HG02973 (cell line): ENCODE measurements around the gene FMO5.
"Not testable (repeated sequence)": the region's sequence is repeated elsewhere in the genome, so short reads cannot be mapped to it uniquely, and the experiment has no call there.

Source experiments
- ATAC-seq: cut with Tn5 transposase; IDR thresholded peaks from one replicate; pipeline ENCODE4 v1.9.1; 2021; ENCODE audit warnings: moderate library complexity; ENCODE audit not compliant: unreplicated experiment

FMO5 gene

DNA sequence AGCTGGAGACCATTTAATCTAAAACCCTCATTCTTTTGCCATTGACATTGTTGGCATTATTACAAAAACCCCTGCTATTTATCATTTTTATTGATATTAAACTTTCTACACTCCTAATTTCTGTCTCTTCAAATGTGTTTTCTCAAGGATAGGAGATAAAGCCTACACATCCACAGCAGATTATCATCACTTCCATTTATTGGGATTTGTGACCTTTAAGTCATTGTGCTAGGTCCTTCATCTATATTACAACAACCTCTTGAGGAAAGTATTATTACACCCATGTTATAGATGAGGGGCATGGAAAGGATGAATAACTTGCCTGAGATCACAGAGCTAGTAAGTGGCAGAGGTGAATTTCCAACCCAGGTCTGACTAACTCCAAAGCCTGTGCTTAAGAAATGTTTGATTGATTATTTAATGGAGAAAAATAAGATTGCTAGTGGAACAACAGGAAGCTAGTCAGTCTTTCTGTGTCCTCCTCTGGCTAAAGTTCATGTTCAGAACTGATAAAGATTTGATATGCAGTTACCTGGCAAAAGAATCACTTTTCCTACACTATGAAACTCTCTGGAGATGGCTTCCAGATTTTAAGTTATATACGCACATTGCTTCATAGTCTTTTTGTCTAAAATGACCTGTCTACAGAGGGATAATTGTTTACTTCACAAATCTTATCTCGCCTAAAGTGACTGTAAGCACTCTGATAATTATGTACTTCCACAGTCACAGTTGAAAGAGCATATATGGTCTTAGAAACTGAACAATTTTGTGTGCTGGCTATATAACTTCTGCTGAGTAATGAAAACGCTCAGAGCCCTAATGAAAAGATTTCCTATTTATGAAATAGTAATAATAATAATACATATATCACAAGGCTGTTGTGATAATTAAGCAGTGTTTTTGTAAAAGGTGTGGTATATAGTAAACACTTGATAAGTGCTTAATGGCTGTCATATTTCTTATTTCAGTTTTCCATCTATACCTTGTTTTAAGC is 15.0 kb downstream of the FMO5 start:
- ATAC-seq = no peak

DNA sequence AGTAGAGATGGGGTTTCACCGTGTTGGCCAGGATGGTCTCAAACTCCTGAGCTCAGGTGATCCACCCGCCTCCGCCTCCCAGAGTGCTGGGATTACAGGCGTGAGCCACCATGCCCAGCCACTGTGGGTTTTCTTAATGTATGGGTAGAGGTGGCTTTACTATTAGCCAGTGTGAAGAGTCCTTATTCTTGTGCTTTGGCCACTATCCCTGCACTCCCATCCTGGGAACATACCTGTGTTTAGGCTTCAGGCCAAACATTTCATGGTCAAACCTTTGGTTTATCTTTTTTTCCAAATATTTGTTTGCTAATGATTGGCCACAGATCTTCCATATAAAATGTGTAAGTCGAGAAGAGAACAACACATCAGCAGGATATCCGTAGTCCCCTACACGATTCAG is 16.5 kb downstream of the FMO5 start:
- ATAC-seq = no peak

DNA sequence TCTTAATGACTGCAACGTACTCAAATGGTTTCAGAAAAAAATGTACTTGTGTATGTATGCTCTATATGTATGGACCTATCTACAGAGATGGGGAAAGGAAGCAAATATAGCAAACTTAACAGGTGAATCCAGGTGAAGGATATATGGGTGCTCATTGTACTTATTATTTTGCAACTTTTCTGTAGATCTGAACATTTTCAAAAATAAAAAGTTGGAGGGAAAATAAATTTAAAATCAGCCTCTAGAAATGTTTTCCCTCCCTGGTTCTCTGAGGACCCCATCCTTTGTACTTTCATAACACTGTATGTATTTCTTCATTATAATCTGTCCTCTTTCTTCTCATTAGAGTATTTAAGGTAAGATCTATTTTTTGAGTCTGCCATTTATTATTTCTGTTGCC is 17.9 kb downstream of the FMO5 start:
- ATAC-seq = no peak

DNA sequence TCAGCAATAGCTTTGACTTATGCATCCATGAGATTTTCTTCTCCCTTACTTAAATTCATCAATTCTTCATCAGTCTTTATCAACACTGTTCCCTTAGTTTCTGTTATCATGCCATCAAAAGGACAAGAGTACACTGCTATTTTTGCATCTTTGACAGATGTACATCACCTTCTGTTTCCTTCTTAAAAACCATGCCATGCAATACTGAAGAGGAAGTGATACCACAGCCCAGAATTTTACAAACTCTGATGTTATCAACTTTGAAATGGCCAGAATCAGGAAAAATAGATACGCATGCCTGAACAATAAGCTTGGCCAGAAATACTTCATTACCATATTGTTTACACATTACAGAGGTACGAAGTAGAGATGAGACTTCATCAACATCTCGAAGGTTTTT is 21.1 kb downstream of the FMO5 start:
- no peak for ATAC-seq

DNA sequence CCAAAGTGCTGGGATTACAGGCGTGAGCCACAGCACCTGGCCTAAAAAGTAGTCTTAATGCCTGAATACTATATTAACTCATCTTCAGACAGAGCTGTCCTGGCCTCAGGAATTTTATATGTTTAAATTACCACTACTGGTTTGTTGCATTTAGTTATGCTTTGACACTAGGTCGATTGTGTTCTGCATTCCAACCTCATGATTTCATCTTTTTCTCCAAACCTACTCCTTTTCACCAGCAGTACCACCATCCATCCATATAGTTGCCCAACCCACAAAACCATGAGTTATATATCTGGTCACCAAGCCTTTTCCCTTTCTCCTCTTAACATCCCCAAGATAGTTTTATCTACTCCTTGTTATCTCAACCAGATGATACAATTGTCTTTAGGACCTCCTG is 22.6 kb downstream of the FMO5 start:
- no peak for ATAC-seq

DNA sequence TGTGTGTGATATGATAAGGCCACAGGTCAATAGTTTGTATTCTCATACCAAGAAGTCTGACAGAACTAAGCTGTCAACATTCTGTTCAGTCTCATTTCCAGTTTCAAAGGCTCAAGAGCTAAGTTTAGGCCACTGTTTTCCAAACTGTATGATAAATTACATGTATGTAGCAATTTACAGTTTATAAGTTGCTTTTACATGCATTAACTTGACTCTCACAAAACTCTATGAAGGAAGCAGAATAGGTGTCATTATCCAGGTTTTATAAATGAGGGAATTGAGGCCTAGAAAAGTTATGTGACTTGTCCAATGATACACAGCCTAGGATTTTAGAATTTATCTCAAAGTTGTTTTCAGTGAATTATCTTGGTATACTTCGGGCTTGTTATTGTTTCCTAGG is 23.4 kb downstream of the FMO5 start:
- ATAC-seq = no peak

DNA sequence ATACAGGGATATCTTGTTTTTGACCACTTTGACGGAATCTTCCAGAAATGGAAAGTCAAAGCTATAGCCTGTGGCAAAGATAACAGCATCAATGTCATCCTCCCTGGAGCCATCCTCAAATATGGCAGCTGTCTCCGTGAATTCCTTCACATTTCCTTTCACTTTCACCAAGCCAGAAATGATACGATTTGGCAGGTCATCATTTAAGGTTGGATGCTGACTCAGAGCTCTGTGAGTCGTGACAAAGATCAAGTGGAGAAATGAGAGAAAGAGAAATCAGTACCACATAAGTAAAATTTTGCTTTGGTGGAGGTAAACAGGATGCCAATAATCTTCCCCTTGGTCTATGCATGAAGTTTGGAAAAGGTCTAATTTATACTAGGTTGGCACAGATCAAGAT is 23.9 kb downstream of the FMO5 start:
- no peak for ATAC-seq

DNA sequence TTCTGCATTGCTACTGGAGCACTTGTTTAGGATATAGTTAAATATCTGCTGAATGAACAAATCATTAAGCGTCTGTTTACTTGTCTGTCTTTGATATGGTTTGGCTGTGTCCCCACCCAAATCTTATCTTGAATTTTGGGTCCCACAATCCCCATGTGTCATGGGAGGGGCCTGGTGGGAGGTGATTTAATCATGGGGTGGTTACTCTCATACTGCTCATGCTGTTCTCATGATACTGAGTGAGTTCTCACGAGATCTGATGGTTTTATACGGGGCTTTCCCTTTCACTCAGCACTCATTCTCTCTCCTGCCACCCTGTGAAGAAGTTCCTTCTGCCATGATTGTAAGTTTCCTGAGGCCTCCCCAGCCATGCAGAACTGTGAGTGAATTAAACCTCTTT is 27.8 kb downstream of the FMO5 start:
- not testable (repeated sequence) for ATAC-seq

DNA sequence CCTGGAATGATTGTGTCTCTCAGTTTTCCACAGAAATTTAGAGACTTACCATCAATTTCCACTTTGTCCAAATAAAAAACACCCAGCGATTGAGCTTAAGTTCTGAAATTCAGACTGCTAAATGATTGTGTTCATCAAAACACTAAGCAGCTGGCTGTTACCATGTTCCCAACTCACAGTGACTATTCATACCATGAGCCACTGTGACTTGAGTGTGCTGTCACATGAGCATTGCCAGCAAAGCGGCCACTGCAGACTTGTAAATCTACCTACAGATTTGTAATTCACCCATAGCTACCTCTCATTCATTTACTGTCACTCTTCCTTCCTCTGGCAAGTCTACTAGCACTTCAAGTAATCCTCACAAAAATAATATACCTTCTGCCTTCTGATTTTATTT is 35.6 kb downstream of the FMO5 start:
- no peak for ATAC-seq

DNA sequence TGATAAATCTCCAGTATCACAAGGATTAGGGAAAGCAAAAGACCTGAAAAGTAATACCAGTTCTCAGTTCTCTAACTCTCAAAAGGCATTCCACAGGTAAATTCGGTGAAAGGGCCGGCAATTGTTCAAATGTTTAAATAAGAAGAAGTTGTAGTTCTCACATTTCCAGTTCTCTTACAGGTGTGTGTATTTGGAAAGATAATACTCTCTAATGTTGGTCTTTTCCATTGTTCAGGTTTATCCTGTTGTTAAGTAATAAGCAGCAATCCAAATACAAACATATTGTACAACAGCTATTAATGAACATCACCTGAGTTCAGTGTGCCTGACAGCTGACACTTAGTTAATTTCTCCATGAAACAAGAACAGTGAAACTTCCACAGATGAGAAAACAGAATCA is 39.7 kb downstream of the FMO5 start:
- no peak for ATAC-seq

DNA sequence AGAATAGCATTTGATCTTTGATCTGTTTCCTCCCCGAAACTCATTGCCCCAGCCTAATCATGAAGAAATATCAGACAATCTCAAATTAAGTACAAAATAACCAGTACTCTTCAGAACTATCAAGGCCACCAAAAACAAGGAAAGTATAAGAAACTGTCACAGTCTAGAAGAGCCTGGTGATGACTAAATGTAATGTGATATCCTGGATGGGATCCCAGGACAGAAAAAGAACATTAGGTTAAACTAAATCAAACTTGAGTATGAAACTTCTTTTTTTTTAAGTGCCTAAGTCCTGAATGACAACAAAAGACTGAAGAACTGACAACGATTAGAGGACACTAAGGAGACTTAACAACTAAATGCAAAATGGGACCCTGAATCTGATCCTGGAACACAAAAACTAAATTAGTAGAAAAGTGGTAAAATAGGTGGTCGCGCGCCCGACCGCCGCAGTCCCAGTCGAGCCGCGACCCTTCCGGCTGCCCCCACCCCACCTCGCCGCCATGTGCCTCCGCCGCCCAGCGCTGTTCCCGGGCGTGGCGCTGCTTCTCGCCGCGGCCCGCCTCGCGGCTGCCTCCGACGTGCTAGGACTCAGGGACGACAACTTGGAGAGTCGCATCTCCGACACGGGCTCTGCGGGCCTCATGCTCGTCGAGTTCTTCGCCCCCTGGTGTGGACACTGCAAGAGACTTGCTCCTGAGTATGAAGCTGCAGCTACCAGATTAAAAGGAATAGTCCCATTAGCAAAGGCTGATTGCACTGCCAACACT is 47.3 kb downstream of the FMO5 start:
- no peak for ATAC-seq

DNA sequence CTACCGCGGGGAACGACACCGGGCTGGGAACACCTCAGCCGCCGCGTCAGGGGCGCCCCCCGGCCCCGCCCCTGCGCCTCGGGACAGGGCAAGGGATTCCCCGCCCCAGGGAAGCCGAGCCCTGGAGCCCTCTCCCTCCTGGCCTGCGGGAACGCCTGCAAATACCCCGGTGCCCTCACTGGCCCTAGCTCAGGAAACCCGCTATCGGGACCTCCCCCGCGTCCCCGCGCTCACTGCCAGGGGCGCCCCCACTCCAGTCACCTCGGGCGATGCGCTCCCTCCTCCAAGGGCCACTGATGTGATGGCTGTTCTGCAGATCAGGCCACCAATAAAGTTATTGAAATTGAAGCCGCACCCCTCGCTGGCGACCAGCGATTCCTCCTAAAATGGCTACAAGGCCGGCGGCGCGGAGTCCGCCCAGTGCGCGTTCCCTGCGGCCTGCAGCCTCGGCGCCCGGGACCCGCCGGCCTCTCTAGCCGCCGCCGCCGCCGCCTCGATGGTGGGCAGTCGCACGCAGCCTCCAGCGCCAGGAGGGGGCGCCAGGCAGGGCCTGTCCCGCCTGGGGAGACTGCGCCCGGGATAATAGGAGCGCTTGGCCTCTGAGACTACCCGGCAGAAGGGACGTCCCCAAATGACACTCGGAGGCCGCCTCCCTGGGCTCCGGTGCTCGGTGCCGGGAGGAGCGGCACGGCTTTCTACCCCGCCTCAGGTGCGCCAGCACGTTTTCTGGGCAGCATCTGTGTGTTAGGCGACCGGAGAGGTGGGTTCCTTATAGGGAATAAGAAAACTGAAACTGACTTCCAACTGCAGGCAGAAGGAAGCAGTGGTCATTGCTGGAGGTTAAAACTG is 52.7 kb downstream of the FMO5 start, which contains the start of gene PRKAB2:
Gene PRKAB2, minus strand, starts transcription at position 303 of the 849 bp plus-strand sequence. CDS start 326 bp downstream, outside the sequence.
- ATAC-seq = peak; percentile 84

DNA sequence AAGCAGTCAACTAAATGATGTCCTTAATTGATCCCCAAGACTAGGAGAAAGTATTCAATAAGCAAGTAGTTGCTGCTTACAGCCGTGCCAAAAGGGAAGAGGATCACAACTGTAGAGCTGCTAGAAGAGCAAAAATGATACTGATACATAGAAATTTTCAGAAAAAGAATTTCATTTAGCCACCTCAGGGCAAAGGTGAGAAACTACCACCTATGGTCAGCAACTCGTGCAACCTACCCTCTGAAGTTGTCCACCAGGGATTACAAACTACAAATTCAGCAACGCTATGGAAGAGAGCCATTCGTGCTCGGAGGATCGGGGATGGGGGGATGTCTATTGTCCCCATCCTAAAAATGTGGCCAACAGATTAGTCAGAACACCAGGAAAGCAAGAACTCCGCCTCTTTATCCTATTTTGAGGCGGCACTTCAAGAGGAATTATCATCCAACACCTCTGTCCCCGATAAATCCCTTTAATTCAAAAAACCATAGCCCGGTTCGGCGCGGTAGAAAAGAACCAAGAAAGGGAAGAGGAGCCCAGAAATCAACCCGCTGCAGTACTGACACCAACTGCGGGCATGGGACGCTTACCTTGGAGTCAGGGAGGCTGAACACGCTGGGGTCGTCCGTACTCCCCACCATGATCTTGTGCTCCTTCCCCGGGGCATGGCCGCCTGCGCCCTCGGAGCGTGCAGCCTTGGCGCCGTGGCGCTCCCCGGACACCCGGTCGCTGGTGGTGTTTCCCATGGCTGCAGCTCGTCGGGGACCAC is 53.6 kb downstream of the FMO5 start:
- no peak for ATAC-seq

DNA sequence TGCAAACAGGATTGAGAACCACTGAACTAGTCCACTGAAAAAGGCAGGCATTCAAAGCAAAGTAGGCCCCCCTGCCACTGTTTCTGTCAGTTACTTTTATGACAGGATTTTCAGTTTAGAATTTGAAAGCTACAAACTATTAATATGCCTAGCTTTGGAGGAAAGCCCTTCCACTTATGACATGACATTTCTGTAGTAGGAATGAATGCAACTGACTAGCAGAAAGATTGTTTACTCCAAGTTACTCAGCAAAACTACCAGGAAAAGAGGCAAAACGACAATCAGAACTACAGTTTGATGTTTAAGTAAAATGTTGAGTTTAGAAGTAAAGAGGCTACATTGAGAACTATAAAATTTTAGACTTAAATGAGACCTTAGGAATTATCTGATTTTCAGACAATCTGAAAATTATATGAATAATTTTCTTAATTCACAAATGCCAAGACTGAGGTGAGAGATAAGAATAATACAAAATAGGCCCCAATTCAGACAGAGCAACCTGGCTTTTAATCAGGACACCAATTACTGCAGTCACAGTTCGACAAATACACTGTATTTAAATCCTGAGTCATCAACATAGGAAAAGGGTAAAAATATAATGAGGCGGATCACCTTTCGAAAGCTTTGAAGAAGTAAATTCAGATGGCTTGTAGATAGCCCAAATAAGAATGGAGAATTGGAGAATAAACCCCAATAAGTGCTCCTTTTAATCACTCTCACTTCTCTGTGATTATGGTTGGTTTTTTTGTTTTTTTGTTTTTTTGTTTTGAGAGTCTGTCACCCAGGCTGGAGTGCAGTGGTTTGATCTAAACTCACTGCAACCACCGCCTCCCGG is 55.1 kb downstream of the FMO5 start:
- ATAC-seq = no peak

DNA sequence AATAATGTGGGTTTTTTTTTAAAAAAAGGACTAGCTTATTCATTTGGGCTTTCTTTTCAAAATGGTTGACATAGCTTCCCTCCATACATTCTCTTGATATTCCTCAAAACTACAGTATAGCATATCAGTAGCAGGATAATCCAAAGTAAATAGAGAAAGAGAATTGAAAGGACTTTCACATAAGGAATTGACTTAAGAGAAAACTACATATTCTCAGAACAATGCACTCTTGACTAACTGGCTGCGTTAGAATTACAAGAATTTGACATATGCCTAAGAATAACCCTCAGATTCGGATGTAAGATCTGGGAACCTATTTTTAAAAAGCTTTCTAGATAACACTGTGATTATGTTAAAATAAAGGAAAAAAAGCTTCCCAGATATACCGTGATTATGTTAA is 56.0 kb downstream of the FMO5 start:
- no peak for ATAC-seq

DNA sequence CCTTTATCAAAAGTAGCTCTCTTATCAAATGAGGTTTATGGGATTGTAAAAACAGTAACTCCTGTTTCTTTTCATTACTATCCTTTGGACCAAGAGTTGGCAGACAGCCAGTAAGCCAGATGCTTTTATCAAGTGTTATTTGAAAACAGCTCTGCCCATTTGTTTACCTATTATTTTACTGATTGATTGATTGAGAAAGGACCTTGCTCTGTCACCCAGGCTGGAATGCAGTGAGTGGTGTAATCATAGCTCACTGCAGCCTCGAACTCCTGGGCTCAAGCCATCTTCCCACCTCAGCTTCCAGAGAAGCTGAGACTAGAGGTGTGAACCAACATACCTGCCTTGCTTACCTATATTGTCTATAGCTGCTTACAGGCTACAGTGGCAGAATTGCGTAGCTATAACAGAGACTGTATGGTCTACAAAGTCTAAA is 56.5 kb downstream of the FMO5 start:
- ATAC-seq = no peak

DNA sequence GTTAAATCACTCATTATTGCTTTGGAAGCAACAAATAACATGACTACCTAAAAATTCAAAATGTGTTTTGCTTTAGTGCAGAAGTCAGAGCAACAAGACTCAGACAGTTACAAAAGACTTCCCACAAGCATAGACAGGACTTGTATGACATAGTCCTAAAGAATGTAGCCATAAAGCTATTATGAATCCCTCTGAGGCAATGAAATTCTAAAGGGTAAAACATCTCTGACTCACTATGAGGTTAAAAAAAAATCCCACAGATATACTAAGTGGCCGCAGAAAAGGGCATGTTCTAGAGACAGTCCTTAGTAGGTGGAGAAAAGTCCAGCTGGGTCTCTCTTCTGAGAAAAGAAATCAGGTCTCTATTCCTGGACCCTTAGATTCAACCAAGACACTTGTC is 57.8 kb downstream of the FMO5 start:
- no peak for ATAC-seq

DNA sequence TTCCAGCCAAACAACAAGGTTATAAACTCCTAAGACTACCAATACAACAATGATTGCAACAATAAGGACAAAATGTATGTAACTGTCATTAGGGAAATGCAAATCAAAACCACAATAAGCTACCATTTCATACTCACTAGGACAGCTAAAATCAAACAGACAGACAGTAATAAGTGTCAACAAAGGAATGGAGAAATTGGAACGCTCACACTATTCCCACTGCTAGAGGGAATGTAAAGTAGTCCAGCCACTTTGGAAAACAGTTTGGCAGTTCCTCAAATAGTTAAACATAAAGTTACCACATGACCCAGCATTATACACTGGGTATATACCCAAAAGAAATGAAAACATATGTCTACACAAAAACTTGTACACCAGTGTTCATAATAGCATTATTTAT is 62.1 kb downstream of the FMO5 start:
- ATAC-seq = no peak

DNA sequence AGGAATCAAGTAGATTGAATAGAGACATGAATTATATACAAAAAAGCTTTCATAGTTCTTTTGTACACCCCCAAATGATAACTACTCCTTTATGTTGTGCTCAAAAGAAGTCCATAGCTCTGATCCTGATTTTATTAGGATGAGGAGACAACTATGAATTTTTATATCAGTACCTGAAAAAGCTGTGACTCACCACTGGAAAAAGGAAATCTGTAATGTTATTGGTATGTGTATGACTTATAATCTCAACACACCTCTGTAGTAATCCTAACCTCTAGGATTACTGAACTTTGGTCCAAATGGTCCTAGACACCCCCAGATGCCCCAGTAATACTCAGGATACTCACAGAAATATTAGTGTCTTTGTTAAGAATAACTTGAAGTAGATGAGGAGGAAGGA is 63.0 kb downstream of the FMO5 start:
- no peak for ATAC-seq
